IPS-18c (cell line): Measurements from ENCODE around the gene GRIK5.
"Not testable (repeated sequence)": the region's sequence is repeated elsewhere in the genome, so short reads cannot be mapped to it uniquely, and the experiment has no call there.

ENCODE experiments used
- H3K4me3 ChIP-seq: 2 replicates; pipeline ENCODE4 v1.7.0; 2013; ENCODE audit warnings: low read depth, mild to moderate bottlenecking, low read length, moderate library complexity; ENCODE audit not compliant: insufficient read depth
- H3K9me3 ChIP-seq: one replicate; pipeline ENCODE4 v1.6.1; 2013; ENCODE audit warnings: mild to moderate bottlenecking, low read length, moderate library complexity; ENCODE audit not compliant: control insufficient read depth, insufficient read depth

GRIK5 gene

GRCh38 chr19:42038666-42039065 lies 31.3 kb downstream of the GRIK5 start:
- no peak overlapping the region for H3K4me3 ChIP-seq

GRCh38 chr19:42037649-42038048 lies 32.4 kb downstream of the GRIK5 start:
- no peak overlapping the region for H3K4me3 ChIP-seq
- H3K9me3 ChIP-seq, result no peaks in the 10 kb centered on the region

More at GRCh38 chr19:42038666-42039065, 31.3 kb downstream of the GRIK5 start:
- H3K9me3 ChIP-seq, result no peaks in the 10 kb centered on the region

GRCh38 chr19:42034640-42035391 lies 35.2 kb downstream of the GRIK5 start:
- H3K4me3 ChIP-seq, result not testable (repeated sequence)

GRCh38 chr19:42033413-42033812 lies 36.6 kb downstream of the GRIK5 start:
- H3K9me3 ChIP-seq, result no peaks in the 10 kb centered on the region
- no peak overlapping the region for H3K4me3 ChIP-seq

More at GRCh38 chr19:42034640-42035391, 35.2 kb downstream of the GRIK5 start:
- not testable (repeated sequence) for H3K9me3 ChIP-seq

- Histone ChIP-seq H3K4me3 (peak overlapping the region; percentile 26; the same call in 1 of the 2 replicates), H3K9me3 (no peaks in the 10 kb centered on the region)
Observed at GRCh38 chr19:42032431-42032830, 37.6 kb downstream of the GRIK5 start.

- no peaks in the 10 kb centered on the region for H3K9me3 ChIP-seq
- no peak overlapping the region for H3K4me3 ChIP-seq
Observed at GRCh38 chr19:42030645-42031440, 39.2 kb downstream of the GRIK5 start.

- peak overlapping the region; percentile 32 for H3K4me3 ChIP-seq
- H3K9me3 ChIP-seq, result no peaks in the 10 kb centered on the region
Observed at GRCh38 chr19:42028304-42029216, 41.4 kb downstream of the GRIK5 start.

- Histone ChIP-seq H3K4me3 (no peak overlapping the region), H3K9me3 (no peaks in the 10 kb centered on the region)
Observed at GRCh38 chr19:42024622-42025111, 45.3 kb downstream of the GRIK5 start.

GRCh38 chr19:42023943-42024260 lies 46.1 kb downstream of the GRIK5 start:
- Histone ChIP-seq H3K4me3 (no peak overlapping the region), H3K9me3 (no peaks in the 10 kb centered on the region)

GRCh38 chr19:42023121-42023942 lies 46.7 kb downstream of the GRIK5 start:
- Histone ChIP-seq H3K9me3 (no peaks in the 10 kb centered on the region), H3K4me3 (no peak overlapping the region)

- Histone ChIP-seq H3K9me3 (peaks cover 2% of the 10 kb centered on the region), H3K4me3 (no peak overlapping the region)
Observed at GRCh38 chr19:42022616-42023015, 47.4 kb downstream of the GRIK5 start.

GRCh38 chr19:42021185-42021584 lies 48.8 kb downstream of the GRIK5 start:
- peaks cover 2% of the 10 kb centered on the region for H3K9me3 ChIP-seq
- H3K4me3 ChIP-seq, result no peak overlapping the region

- Histone ChIP-seq H3K9me3 (peaks cover 2% of the 10 kb centered on the region), H3K4me3 (no peak overlapping the region)
Observed at GRCh38 chr19:42018503-42019193, 51.4 kb downstream of the GRIK5 start.

GRCh38 chr19:42017040-42017439 lies 53.0 kb downstream of the GRIK5 start:
- H3K4me3 ChIP-seq, result no peak overlapping the region
- H3K9me3 ChIP-seq, result peaks cover 2% of the 10 kb centered on the region

GRCh38 chr19:42012747-42013146 lies 57.3 kb downstream of the GRIK5 start:
- H3K4me3 ChIP-seq, H3K9me3 ChIP-seq: not testable (repeated sequence)
